ENCODE measurements around the gene HEG1. TPM values are rescaled to one million over a fixed set of nuclear protein-coding genes. Genes with fewer than 3 reads are reported as not detected.

The HEG1 gene
- total and polyA plus RNA-seq, 12 donors: 12.2 to 186 (median 122) TPM

DNA sequence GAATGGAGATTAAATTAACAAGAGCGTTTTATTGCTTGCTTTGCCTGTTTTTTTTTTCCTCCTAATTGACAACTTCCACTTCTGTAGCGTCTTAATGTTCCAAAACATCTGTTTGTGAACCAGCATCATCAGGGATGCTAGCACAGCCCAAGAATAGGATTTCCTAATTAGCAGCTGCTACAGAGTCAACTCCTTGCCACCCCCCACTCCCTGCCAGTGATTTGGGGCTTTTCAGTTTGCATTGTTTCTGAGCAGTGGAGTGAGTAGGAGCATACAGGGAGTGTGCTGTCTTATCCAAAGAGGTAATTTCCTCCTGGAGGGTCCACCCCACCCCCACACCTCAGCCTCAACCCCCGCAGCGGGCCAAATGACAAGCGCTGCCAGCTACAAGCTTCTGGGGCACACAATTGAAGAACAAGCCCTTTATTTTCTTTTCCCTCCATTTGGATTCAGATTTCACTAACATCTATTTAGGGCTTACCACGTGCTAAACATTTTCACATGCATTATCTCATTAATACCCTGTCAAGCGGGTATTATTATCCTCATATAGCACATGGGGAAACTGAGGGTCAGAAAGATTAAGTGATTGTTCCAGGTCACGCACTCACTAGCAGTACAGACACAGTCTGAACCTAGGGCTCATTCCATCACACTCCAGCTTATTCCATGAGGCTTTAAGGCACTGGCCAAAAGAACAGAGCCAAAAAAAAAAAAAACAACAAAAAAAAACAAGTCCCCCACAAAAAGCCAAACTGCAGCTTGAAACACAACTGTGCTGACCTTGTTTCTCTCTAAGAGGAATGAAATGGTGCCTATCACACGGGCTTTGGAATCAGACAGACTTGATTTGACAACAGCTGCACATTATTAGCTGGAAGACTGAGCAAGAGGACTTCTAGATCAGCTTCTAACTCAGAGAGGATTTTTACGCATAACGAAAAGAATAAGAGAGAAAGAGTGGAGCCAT lies 16.4 kb downstream of the HEG1 start:
- no peak for DNase-seq
- intact Hi-C loops (cut with DNase I): loop anchor here in 2 of 10 donors (5.0 to 10.0 kb wide), 3 partner anchors 103 to 265 kb away; no protein-coding TSS in a partner anchor

DNA sequence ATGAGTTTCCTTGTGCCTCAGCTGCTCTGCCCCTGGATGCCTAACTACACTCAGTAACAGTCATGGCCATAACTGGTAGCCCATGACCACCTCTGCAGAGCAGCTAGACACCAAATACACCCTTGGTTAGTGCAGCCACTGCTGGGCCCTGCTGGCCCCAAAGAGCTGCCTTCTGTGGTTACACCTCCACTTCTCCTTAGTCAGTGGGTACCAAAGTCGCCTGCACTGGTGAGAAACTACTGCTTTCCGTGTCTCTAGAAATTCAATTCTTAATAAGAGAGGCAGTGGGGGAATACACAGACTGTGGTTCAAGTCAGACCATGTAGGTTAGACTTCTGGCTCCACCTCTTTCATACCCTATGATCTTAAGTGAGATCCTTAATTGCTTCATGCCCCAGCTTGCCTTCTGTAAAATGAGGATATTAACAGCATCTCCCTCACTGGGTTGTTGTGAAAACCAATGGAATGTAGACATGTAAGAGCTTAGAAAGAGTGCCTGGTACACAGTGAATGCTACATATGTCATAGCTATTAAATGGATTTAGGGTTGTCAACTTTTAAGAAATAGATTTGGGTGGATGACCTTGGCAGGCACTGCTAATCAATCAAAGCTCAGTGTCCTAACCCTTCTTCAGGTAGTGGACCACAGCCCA lies 18.2 kb downstream of the HEG1 start:
- TF ChIP-seq, protein P1, sequence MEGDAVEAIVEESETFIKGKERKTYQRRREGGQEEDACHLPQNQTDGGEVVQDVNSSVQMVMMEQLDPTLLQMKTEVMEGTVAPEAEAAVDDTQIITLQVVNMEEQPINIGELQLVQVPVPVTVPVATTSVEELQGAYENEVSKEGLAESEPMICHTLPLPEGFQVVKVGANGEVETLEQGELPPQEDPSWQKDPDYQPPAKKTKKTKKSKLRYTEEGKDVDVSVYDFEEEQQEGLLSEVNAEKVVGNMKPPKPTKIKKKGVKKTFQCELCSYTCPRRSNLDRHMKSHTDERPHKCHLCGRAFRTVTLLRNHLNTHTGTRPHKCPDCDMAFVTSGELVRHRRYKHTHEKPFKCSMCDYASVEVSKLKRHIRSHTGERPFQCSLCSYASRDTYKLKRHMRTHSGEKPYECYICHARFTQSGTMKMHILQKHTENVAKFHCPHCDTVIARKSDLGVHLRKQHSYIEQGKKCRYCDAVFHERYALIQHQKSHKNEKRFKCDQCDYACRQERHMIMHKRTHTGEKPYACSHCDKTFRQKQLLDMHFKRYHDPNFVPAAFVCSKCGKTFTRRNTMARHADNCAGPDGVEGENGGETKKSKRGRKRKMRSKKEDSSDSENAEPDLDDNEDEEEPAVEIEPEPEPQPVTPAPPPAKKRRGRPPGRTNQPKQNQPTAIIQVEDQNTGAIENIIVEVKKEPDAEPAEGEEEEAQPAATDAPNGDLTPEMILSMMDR (IDR thresholded peaks at IDR 0.05): no peak
- peaks cover 32 to 93% (median 73%) of the 10 kb centered on the region in 9 donors for H3K4me1 ChIP-seq
- H3K36me3 ChIP-seq: no peaks in the 10 kb centered on the region
- WGBS, 2 donors: 97 to 98% methylated on average over 2 of the region's 2 CpGs
- no peak for DNase-seq
- H3K27me3 ChIP-seq: no peaks in the 10 kb centered on the region
- peak overlapping the region in 5 of 10 donors; percentile 10 to 99 (median 33) for H3K27ac ChIP-seq
- no peak overlapping the region for H3K4me3 ChIP-seq
- no peak for ATAC-seq
- intact Hi-C loops (cut with DNase I): no loop called here
- peaks cover 0 to 12% (median 0%) of the 10 kb centered on the region in 11 donors for H3K9me3 ChIP-seq

More for the DNA sequence above, 16.4 kb downstream of the HEG1 start:
- H3K27ac ChIP-seq: peak overlapping the region; percentile 46 to 99 (median 68)
- WGBS, 2 donors: 27 to 31% methylated on average over 11 of the region's 11 CpGs
- H3K27me3 ChIP-seq: no peaks in the 10 kb centered on the region
- peak in 5 of 8 donors; percentile 4 to 20 (median 12) for ATAC-seq
- H3K9me3 ChIP-seq: peaks cover 0 to 12% (median 0%) of the 10 kb centered on the region in 11 donors
- TF ChIP-seq, protein P1 (IDR thresholded peaks at IDR 0.05): no peak
- H3K36me3 ChIP-seq: no peaks in the 10 kb centered on the region
- H3K4me3 ChIP-seq: peak overlapping the region in 3 of 10 donors; percentile 10 to 12 (median 10)
- H3K4me1 ChIP-seq: peaks cover 42 to 94% (median 80%) of the 10 kb centered on the region in 9 donors

DNA sequence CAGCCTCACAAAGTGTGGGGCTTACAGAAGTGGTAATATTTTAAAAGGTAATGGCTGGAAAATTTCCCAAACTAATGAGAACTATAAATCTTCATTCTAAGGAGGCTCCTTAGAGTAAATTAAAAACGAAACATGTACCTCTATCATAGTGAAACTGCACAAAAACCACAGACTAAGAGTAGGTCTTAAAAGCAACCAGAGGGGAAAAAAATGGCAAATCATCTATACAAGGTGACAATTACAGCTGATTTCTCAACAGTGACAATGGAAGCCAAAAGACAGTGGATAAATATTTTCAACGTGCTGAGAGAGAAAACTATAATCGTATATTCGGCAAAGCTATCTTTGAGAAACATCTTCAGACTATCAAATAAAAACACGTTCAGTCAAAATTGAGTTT lies 20.6 kb downstream of the HEG1 start:
- intact Hi-C loops (cut with DNase I): no loop called here
- no peak overlapping the region for H3K4me3 ChIP-seq
- no peak overlapping the region for H3K27ac ChIP-seq
- no peak for ATAC-seq
- H3K4me1 ChIP-seq: peaks cover 25 to 89% (median 59%) of the 10 kb centered on the region in 9 donors
- WGBS, 2 donors: 88 to 95% methylated on average over 5 of the region's 5 CpGs
- H3K27me3 ChIP-seq: no peaks in the 10 kb centered on the region
- H3K36me3 ChIP-seq: peaks cover 0 to 4% (median 0%) of the 10 kb centered on the region in 9 donors
- TF ChIP-seq, protein P1 (IDR thresholded peaks at IDR 0.05): no peak
- no peak for DNase-seq
- H3K9me3 ChIP-seq: peaks cover 0 to 12% (median 0%) of the 10 kb centered on the region in 11 donors

DNA sequence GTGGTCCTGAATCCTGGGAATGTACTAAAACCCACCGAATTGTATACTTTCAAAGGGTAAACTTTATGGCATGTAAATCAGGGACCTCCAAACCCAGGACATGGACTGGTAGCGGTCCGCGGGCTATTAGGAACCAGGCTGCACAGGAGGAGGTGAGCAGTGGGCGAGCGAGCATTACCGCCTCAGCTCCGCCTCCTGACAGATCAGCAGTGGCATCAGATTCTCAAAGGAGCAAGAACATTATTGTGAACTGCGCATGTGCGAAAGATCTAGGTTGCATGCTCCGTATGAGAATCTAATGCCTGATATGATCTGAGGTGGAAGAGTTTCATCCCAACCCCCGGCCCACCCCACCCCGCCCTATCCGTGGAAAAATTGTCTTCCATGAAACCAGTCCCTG lies 22.2 kb downstream of the HEG1 start:
- TF ChIP-seq, protein P1 (IDR thresholded peaks at IDR 0.05): no peak
- Histone ChIP-seq H3K4me3 (no peak overlapping the region), H3K4me1 (peaks cover 13 to 81% (median 49%) of the 10 kb centered on the region in 9 donors), H3K27me3 (no peaks in the 10 kb centered on the region), H3K36me3 (peaks cover 0 to 20% (median 1%) of the 10 kb centered on the region in 9 donors), H3K9me3 (peaks cover 0 to 12% (median 0%) of the 10 kb centered on the region in 11 donors), H3K27ac (peak overlapping the region in 5 of 10 donors; percentile 17 to 71 (median 56))
- intact Hi-C loops (cut with DNase I): no loop called here
- WGBS, 2 donors: 91 to 94% methylated on average over 14 of the region's 14 CpGs
- ATAC-seq (no peak), DNase-seq (no peak)
